Testis (tissue), 3 donors: ENCODE data around the gene AMOTL2. TPM values are rescaled to one million over a fixed set of nuclear protein-coding genes. Genes with fewer than 3 reads are reported as not detected.

Experiments used
- DNase-seq: peaks from one replicate; pipeline ENCODE4 v3.0.0-alpha.2; 2019
- H3K27ac ChIP-seq, 2 donors: fragments of 200-600 bp; sonication (generic); one replicate each; pipeline ENCODE4 v1.5.1; 2019
- H3K27me3 ChIP-seq: fragments of 200-600 bp; sonication (generic); one replicate; pipeline ENCODE4 v1.5.1; 2019
- H3K36me3 ChIP-seq: fragments of 200-600 bp; sonication (generic); one replicate; pipeline ENCODE4 v1.5.1; 2017; ENCODE audit warnings: low read depth; ENCODE audit errors: missing control alignments
- H3K4me1 ChIP-seq: fragments of 200-600 bp; sonication (generic); one replicate; pipeline ENCODE4 v1.5.1; 2019
- H3K4me3 ChIP-seq, 2 donors: fragments of 200-600 bp; sonication (generic); one replicate each; pipeline ENCODE4 v1.5.1; 2017 to 2019
- H3K9me3 ChIP-seq: fragments of 200-600 bp; sonication (generic); one replicate; pipeline ENCODE4 v1.5.1; 2017
- POLR2A ChIP-seq: fragments of 450-650 bp; IDR thresholded peaks from one replicate; pipeline ENCODE4 v1.6.1; 2017; ENCODE audit warnings: antibody characterized with exemption, mild to moderate bottlenecking, moderate library complexity
- WGBS, 2 donors: methylation state at CpG; one replicate each; pipeline ENCODE4 v1.1.5; 2018; 5-methylcytosine and 5-hydroxymethylcytosine counted together
- intact Hi-C: fragments of 100-400 bp; cut with DNase I; formaldehyde crosslinking; loops from one replicate; pipeline ENCODE4 v1.15.1; 2023; ENCODE audit warnings: low total_unique reads
- polyA plus RNA-seq: library from polyadenylated mRNA; stranded (reverse); fragments of 350-450 nt; fragmentation: Illumina TruSeq; extraction: RNeasy Lipid Tissue Mini Kit (QIAGEN cat#74804); gene quantifications from one replicate; pipeline ENCODE4 v1.2.3, GENCODE V29; 2014; ENCODE audit warnings: low read depth, low replicate concordance; ENCODE audit not compliant: insufficient read depth
- total RNA-seq, 2 donors: library from RNA; depleted of rRNA; stranded (reverse); fragments of >200 nt; gene quantifications; one replicate each; pipeline ENCODE4 v1.2.3, GENCODE V29; 2016
- TF ChIP-seq, protein P1 (sequence below), 3 experiments: fragments of 450-650 bp in 2 of 3; fragments of 200-600 bp in 1 of 3; sonication (generic) in 1 of 3; IDR thresholded peaks; one replicate each; pipeline ENCODE4 v1.5.1; 2016 to 2019; ENCODE audit warnings: antibody characterized with exemption in 3 of 3, mild to moderate bottlenecking in 2 of 3, moderate library complexity in 1 of 3

AMOTL2 gene
- total and polyA plus RNA-seq, 3 donors from 2014 or later = 19.6 to 61.0 (median 35.8) TPM

DNA sequence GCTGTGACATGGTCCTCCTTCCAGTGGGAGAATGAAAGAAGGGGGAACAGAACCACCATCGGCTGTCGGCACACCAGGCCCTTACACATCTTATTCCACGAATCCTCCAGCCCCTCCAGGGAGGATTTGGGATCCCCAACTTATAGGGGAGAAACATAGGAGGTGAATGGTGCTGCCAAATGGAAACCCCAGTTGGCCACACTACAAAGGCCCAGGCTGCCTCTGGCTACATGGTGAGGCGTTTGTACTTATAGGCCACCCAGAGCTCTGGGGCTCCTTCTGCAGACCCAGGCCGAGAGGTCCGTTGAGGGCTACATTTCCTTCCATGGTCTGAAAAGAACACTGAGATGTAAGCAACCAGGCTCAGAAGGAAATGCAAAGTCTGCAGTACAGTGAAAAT lies 12.0 kb downstream of the AMOTL2 start:
- no peaks in the 10 kb centered on the region for H3K27me3 ChIP-seq
- intact Hi-C loops = no loop called here
- H3K4me1 ChIP-seq = peaks cover 61% of the 10 kb centered on the region
- DNase-seq = no peak
- TF ChIP-seq, protein P1, sequence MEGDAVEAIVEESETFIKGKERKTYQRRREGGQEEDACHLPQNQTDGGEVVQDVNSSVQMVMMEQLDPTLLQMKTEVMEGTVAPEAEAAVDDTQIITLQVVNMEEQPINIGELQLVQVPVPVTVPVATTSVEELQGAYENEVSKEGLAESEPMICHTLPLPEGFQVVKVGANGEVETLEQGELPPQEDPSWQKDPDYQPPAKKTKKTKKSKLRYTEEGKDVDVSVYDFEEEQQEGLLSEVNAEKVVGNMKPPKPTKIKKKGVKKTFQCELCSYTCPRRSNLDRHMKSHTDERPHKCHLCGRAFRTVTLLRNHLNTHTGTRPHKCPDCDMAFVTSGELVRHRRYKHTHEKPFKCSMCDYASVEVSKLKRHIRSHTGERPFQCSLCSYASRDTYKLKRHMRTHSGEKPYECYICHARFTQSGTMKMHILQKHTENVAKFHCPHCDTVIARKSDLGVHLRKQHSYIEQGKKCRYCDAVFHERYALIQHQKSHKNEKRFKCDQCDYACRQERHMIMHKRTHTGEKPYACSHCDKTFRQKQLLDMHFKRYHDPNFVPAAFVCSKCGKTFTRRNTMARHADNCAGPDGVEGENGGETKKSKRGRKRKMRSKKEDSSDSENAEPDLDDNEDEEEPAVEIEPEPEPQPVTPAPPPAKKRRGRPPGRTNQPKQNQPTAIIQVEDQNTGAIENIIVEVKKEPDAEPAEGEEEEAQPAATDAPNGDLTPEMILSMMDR (IDR thresholded peaks at IDR 0.05) = no peak
- TF ChIP-seq POLR2A = no peak
- WGBS, 2 donors = 82 to 86% methylated on average over 6 of the region's 6 CpGs
- no peaks in the 10 kb centered on the region for H3K9me3 ChIP-seq
- no peaks in the 10 kb centered on the region for H3K36me3 ChIP-seq
- peak overlapping the region in 1 of 2 donors; percentile 84 for H3K27ac ChIP-seq
- H3K4me3 ChIP-seq = no peak overlapping the region

DNA sequence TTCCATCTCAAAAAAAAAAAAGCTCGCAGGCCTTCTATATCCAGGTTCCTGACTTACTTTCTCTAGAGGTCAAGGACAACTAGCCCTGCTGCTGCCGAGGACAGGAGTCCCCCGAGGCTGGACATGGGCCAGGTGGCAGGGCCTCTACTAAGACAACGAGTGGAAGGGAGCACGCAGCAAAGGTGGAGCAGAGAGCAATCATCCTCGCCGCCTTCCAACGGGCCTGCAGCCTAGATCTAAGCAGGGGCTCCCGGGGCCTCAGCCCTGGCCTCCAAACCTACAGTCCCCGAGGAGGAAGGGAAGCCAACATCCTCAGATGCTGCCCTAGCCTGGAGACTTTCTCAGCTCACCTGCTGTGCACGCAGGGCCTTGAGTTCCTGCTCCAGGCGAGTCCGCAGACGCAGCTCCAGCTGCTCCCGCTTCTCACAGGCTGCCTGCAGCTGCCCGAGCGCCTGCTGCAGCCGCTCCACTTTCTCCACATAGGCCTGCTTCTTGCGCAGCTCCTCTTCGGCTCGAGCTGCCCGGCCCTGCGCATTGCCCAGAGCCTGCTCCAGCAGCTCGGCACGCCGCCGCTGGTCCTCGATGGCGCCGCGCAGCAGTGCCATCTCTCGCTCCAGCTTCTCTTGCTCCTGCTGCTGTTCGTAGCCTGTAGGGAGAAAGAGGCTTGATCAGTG lies 12.9 kb downstream of the AMOTL2 start:
- WGBS, 2 donors = 80 to 93% methylated on average over 14 to 28 of the region's 33 CpGs
- no peak for DNase-seq
- no peaks in the 10 kb centered on the region for H3K9me3 ChIP-seq
- H3K36me3 ChIP-seq = no peaks in the 10 kb centered on the region
- H3K4me3 ChIP-seq = no peak overlapping the region
- peaks cover 63% of the 10 kb centered on the region for H3K4me1 ChIP-seq
- intact Hi-C loops = no loop called here
- no peak for TF ChIP-seq POLR2A
- TF ChIP-seq, protein P1 (IDR thresholded peaks at IDR 0.05) = no peak
- H3K27ac ChIP-seq = peak overlapping the region in 1 of 2 donors; percentile 84
- no peaks in the 10 kb centered on the region for H3K27me3 ChIP-seq

DNA sequence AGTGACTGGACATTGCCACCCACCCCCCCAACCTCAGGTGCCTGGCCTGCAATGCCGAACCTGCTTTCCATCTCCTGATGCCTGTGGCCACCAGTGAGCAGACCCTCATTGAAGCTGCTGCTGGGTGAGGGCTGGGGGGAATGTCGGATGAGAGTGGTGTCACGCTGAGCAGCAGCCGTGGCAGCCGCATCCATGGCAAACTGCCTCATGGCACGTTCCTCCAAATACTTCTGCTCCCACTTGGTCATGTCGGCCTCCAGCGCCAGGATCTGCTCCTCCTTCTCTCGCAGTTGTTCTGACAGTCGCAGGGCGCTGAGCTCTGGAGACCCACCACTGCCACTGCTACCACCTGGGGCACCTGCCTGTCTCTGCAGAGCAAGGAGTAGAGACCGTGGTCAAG lies 14.2 kb downstream of the AMOTL2 start:
- Histone ChIP-seq H3K9me3 (no peaks in the 10 kb centered on the region), H3K4me1 (peaks cover 54% of the 10 kb centered on the region), H3K27ac (no peak overlapping the region), H3K36me3 (no peaks in the 10 kb centered on the region), H3K27me3 (no peaks in the 10 kb centered on the region), H3K4me3 (no peak overlapping the region)
- DNase-seq = no peak
- intact Hi-C loops = no loop called here
- 86% methylated on average over 12 of the region's 12 CpGs; no CpG with 5 or more reads in 1 of the 2 donors for WGBS, 2 donors
- TF ChIP-seq, protein P1 (IDR thresholded peaks at IDR 0.05) = no peak
- no peak for TF ChIP-seq POLR2A

DNA sequence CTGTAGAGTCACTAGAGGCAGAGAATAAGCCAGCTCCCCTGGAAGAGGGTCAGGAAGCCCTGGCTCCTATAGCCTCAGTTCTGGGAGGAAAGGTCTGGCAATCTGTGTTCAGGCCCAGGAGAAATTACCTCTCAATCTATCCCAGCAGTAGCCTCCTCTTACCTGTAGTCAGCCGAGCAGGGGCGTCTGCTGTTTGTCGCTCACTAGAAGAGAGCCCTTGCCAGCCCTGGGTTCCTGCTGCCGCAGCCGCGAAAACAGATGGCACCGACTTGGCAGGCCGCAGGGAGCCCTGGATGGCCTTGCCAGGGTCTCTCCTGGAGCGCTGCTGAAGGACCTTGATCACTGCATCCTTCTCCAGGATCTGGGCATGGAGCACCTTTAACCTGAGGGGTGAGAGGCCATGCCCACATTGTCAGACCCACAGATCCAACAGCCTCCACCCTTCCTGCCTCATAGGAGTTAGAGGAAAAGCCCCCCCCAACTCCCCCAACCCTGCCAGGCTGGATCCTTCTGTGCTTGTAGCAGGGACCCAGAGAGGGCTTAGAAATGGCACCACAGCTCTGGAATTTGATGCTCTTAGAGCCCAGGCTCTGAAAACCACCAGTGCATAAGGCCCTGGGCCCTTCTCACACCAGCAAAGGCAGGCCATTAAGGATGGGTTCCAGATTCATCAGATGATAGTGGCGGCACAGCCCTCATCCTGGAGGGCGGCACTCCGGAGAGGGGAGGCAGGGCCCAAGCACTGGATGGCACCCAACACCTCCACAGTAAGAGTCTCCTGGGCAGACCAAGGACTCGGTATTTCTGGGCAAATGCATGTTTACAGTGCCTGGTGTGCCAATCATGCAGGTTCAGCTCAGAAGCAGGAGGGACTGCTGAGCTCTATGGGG lies 14.9 kb downstream of the AMOTL2 start:
- intact Hi-C loops = loop anchor here (5.0 kb wide), 1 partner anchor 47 kb away; no protein-coding TSS in a partner anchor

More for the DNA sequence above, 14.9 kb downstream of the AMOTL2 start:
- no peak for DNase-seq
- Histone ChIP-seq H3K4me1 (peaks cover 48% of the 10 kb centered on the region), H3K27ac (peak overlapping the region in 1 of 2 donors; percentile 50), H3K36me3 (no peaks in the 10 kb centered on the region), H3K4me3 (no peak overlapping the region), H3K9me3 (no peaks in the 10 kb centered on the region), H3K27me3 (no peaks in the 10 kb centered on the region)
- 93% methylated on average over 13 of the region's 13 CpGs; no CpG with 5 or more reads in 1 of the 2 donors for WGBS, 2 donors
- TF ChIP-seq, protein P1 (IDR thresholded peaks at IDR 0.05) = no peak
- no peak for TF ChIP-seq POLR2A
